Stimulated activated CD4-positive, alpha-beta T cell treated with anti-CD3 and anti-CD28 coated beads, Interleukin-1b, Interleukin-23, amount 100 ng/mL, for 1 hour (primary cell): ENCODE data around the gene IGSF21.

Source experiments
- DNase-seq, 2 donors: peaks; one replicate each; pipeline ENCODE4 v3.0.0-alpha.2; 2020; ENCODE audit warnings: low read depth in 2 of 2

Gene IGSF21

DNA sequence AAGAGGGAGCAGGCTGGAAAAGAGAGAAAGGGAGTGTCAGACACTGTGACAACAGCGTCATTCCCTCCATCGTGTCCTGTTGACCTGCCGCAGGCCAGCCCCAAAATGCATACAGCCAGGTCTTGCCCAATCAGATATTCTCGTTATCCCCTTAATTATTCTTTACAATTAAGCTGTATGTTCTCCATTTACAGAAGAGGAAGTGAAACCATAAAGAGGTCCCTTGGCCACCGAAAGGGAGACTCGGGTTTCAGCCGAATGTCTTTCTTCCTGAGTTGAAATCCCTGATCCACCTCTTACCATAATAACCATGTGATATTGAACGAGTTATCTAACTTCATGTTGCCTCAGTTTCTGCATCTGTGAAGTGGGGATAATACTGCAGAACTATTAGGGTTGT lies 70.5 kb downstream of the IGSF21 start:
- DNase-seq, result no peak

DNA sequence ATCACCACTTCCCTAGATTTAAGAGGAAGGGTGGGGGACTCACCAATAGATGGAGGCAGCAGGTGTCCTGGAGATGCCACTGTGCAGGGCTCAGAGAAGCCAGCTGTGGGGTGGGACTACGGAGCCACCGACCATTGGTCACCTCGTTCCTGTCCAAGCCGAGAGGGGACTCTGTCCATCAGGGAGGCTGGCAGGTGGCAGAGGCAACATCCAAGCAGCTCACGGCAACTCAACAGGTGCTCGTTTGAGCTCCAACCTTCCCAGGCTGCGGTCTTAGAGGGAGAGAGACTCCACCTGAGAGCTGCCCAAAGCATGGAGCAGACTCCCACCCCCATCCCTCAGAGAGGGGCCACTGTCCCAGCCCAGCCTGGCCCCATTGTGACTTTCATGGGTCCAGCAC lies 71.4 kb downstream of the IGSF21 start:
- no peak for DNase-seq

DNA sequence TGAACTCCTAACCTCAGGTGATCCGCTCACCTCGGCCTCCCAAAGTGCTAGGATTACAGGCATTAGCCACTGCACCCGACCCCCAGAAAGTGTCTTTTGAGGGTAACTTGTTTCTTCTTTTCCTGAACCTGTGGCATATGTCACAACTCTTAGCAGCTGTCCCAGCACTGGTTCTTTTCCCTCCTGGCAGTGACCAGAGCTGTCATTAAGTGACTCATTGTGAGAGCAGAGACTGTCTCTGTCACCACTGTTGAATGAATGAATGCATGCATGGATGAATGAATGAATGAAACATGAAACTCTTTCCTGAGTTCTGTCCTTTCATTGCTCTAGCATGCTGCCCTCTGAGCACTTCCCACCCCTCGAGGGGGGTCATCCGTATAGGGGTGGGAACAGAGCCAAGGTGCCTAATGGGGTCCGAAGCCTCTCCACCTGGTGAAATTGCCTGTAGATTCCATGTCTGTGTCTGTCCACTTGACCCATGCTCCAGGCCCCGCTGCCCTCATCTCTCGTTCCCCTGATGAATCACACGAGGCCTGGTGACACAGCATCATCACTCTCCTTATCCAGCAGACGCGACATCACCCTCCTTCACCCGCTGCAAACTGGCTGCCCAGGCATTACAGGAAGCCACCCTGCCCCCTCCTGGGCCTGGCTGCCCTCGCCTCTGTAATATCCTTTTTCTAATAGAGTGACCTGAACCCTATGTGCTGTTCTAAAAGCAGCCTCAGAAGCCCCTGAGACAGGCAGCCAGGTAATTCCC lies 75.0 kb downstream of the IGSF21 start:
- DNase-seq, result no peak

DNA sequence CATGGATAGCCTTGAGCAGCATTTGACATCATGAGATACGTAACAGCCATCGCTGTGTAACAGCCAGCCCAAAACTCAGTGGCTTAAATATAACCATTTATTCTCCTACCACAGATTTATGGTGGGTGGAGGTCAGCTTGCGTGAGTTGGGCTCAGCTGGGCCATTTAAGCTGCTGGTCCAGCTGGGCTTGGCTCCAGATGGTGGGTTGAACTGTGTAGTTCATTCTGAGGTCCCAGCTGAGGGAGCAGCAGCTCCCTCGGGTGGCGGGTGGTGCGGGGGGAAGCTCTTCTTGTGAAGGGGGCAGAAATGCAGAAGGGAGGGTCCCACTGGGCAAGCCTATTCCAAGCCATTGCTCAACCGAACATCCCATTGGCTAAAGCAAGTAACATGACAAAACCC lies 75.9 kb downstream of the IGSF21 start:
- no peak for DNase-seq

DNA sequence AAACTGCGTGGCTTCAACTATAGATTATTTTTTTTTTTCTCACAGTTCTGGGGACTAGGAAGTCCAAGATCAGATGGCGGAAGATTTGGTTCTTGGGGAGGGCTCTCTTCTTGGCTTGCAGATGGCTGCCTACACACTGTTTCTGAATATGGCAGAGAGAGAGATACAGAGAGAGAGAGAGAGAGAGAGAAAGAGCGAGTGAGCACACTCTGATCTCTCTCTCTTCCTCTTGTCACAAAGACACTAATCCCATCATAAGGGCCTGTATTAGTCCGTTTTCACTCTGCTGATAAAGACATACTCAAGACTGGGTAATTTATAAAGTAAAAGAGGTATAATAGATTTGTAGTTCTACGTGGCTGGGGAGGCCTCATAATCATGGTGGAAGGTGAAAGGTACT lies 79.5 kb downstream of the IGSF21 start:
- DNase-seq, result no peak

DNA sequence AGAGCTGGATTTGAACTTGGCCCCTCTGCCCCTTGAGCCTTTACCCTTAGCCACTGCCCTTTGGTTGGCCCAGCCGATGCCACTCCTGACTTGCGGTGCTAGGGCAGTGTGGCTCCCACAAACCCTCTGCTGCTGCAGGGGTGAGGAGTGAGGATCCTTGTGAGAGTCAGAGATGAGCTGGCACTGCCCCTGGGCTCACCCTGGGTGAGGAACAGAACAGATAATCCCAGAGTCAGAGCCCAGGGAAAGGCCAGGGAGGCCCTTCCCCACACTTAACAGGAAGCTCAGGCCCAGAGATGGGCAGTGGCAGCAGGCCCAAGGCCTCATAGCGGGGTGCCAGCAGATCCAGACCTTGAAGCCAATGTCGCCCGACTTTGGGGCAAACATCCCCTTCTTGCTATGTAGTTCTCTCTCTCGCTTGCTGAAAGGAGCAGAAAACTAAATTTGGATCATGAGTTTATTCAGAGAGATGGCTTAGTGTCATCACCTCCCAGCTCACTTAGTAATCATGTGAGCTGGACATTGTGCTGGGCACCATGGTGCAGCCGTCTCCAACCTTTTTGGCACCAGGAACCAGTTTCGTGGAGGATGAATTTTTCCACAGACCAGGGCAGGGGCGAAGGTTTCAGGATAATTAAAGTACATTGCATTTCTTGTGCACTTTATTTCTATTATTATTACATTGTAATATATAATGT lies 81.4 kb downstream of the IGSF21 start:
- DNase-seq, result no peak

DNA sequence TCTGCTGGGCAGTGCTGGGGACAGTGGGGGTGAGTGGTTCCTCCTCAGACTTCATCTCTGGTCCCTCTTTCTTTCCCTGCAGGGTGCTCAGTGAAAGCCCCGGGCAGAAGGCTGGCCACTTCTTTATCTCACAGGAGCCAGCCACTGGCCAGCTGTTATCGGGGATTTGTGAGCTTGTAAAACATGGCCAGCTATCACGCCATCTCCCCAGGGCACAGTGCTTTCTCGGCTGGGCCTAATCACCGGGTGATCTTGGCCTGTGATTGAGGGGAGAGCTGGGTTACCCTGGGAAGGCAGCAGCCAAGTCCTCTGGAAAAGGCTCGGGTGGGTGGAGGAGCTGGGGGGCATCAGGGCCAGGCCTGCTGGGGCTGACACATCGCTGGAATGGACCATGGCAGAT lies 83.0 kb downstream of the IGSF21 start:
- no peak for DNase-seq

DNA sequence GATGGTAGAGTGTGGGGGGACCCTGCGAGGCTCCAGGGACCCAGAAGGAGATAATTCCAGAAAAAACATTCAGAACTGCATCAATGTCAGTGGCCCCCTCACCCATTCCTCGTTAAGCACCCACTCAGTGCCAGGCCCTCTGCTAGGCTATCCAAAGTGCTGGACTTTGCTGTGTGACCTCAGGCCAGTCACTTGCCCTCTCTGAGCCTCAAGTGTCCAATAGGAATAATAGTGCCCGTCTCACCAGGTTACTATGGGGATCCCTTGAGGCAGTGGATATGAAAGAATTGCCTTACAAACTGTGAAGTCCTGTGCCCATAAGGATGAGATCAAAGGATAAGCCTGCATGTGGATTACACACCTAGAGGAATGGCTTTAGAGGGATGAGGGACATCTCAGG lies 83.4 kb downstream of the IGSF21 start:
- no peak for DNase-seq

DNA sequence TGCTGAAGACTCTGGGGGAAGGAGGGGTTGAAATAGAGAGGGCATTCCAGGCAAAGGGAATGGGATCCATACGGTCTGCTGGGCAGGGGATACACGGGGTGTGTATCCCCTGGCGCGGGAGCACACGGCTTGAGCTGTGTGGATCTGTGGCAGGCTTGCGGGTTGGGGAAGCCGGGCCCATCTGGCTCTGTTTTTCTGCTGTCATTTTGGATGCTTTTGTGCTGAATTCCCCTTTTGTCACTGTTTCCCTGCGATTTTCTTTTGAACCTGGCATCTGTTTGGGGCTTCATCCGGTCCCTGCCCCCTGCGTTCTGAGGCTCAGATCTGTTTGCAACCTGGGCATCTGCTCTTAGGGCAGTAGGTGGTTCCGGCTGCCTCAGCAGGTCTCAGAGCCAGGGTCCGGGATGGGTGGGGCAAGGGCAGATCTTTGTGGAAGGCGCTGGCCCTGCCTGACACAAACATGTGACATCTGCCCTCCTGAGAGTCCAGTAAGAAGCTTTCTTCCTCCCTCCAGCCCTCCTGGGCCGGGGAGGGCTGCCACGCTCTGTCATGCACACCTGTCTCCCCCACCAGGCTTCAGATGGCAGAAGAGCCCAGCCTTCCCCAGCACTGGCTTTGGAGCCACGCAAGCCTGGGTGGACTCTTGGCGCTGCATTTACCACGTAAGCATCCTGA lies 84.0 kb downstream of the IGSF21 start:
- no peak for DNase-seq

DNA sequence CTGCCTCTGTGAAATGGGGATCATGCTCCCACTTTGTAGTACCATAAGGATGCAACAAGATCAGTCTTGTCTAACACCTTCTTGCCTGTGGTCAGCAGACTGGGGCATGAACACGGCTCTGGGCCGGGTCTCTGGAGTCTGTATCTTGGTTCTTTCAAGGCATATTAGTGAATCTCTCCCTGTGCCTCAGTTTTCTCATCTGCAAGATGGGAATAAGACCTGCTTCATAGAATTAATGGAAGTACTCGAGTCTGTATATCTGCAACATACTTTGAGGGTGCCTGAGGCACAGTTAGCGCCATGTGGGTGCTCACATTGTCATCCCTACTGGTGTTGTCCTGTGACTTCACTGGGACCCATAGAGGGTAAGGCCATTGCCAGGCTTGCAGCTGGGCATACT lies 84.6 kb downstream of the IGSF21 start:
- no peak for DNase-seq

DNA sequence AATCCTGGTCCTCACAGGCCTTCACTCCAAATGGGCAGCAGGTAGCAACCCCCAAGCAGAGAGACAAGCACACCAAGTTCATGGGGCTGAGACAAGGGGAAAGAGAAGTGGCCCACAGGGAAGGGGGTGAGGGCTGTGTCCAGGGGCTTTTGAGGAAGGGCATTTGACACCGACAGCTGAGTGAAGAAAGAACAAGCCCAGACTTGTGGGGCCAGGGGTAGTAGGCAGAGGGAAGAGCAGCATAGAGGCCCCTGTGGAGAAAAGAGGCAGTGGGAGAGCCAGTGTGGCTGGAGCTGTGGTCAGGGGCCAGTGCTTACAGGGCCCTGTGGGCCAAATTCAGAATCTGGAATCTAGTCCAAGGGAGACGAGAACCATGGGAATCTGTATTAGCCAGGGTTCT lies 85.4 kb downstream of the IGSF21 start:
- DNase-seq, result no peak

DNA sequence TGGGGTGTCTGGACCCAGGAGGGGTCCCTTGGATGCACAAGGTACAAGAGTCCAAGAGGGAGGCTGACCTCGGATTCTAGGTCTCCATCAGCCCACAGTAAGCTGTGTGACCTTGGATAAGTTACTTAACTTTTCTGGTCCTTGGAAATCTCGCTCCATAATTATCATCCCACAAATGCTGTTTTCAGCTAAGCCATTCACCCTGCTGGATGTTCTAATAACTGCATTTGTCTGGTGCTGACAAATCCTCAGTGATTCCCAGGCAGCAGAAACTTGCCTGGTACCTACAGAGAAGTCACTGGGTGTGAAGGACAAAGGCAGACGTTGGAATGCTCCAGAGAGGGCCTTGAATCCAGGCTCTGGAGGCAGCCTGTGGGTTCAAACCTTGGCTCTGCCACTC lies 89.7 kb downstream of the IGSF21 start:
- no peak for DNase-seq

DNA sequence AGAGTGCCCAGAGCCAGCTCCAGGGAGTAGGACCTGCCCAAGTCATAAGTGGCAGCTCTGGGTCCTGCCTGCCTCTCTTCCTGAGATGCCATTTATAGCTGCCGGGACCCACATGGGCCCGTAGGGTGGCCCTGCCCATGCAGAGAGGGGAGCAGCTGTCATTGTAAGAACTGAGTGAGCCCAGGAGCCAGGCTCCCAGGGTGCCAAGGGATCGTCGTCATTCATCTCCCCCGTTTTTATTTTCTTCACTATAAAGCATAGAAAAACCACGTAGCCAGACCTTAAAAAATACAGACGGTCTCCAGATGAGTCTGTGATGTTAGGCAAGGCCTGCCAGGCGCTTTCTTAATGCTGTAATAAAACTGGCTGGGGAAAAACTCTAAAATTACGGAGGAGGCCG lies 90.7 kb downstream of the IGSF21 start:
- DNase-seq, result no peak

DNA sequence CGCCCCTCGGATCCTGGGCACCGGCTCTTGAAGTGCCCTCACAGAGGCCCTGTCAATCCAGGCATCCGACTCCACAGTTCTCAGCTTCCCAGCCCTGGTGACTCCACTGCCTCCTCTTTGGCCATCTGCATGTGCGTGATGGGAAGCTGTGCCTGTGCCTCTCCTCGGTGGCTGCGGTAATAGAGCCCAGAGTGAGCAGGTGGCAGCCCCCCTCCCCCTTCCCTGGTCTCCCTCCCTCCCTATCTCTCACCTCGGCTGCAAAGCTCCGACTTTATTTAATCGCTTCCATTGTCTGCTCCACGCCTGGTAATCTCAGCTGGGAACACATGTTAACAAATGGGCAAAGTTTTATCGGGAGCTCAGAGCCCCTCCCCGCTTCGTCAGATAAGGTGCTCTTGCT lies 91.9 kb downstream of the IGSF21 start:
- DNase-seq, result no peak

DNA sequence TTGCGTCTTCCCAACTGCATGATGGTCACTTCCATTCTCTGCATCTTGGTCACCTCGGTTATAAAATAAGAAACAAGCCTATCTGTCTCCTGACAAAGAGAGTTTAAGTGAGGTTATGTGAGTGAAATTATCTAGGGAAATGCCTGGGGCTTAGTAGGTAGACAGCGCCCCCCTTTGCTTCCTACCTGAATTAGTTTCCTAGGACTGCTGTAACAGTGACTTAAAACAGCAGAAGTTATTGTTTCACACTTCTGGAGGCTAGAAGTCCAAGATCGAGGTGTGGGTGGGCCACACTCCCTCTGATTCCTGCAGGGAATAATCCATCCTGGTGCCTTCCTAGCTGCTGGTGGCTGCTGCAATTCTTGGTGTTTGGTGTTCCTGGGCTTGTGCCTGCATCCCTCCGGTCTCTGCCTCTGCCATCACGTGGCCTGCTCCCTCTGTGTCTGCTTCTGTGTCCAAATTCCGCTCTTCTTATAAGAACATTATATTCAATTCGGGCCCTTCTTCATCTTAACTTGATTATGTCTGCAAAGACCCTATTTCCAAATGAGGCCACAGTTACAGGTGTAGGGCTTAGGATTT lies 92.6 kb downstream of the IGSF21 start:
- DNase-seq, result no peak

DNA sequence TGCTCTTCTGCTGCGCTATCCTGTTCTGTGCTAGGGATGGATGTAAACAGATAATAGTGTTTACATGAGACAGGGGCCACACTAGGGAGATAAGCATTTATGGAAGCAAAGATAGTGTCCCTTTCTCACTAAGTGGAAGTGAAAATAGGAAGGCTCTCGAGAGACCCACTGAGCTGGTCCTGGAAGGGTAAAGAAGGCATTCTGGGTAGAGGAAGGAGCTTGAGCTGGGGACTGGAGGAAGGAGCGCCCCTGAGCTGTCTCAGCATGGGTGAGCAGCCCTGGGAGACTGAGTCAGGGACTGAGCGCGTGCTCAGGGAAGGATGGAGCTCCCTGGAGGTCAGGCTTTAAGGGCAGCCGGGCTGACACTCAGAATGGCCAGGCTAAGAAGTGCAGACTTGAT lies 93.3 kb downstream of the IGSF21 start:
- no peak for DNase-seq

DNA sequence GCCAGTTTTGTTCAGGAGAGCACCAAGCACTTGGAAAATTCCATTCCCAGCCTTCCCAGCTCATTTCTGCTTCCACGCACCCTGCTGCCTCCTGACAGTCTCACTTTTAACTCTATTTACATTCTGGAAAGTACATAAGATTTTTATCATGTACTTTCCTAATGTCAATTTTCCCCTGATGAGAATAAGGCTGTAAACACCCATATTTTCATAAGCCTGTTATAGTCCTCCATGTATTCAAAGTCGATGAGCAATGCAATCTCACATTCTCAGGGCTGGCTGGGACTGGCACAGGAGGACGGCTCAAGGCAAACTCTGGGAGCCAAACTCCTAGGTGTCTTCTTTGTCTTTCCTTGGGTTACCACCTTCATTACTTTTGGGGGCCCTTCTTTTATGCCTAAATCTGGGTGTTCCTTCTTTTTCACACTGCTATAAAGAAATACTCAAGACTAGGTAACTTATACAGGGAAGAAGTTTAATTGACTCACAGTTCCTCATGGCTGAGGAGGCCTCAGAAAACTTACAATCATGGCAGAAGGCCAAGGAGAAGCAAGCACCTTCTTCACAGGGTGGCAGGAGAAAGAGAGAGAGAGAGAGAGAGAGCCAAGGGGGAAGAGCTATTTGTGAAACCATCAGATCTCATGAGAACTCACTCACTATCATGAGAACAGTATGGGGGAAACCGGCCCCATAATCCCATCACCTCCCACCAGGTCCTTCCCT lies 94.6 kb downstream of the IGSF21 start:
- no peak for DNase-seq

DNA sequence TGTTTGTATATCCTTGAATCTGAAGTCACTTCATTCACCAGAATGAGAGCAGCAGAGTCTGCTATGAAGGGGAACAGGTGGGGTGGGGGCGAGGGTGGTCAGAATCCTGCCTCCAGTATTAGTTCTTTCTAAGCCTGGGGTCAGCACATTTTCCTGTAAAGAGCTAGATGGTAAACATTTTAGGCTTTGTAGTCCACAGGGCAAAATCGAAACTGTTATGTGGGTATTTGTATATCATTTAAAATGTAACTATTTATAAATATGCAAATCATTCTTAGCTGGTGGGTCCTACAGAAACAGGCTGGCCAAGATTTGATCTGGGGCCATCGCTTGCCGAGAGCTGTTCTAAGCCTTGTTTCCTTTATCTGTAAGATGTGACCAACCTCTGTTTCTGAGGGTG lies 96.0 kb downstream of the IGSF21 start:
- no peak for DNase-seq

DNA sequence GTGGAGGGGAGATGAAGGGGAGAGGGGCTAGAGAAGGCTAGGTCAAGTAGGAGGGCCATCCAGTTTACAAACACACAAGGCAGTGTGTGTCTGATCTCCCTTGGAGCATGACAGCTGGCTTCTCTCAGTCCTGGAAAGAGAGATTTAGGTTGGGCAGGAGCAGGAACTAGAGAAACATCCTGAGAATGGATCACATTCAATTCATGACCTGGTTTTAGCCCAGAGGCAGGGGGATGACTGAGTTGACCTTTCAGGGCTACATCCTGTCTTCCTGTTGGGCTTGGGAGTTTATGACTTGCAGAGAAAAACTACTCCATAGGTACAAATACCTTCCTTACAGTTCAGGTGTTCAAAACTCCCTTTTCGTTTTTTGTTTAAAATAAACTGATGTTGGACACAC lies 97.0 kb downstream of the IGSF21 start:
- DNase-seq, result no peak

DNA sequence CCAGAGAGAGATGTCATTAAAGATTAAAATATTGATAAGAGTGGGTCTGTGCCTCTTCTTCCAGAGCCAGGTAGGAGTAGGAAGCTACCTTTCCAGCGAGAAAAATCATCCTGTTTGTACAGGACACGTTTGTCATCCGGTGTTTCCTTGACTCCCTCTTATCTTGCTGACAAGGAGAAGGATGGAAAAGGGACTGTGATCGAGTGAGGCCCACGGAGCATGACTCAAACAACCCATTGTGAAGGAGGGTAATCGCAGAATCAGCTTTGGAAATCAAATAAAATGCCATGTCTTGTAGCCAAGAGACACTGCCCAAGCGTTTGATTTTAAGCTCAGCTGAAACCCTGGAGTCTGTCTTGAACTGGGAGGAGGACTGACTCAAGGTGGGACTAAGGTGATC lies 97.7 kb downstream of the IGSF21 start:
- DNase-seq, result no peak

DNA sequence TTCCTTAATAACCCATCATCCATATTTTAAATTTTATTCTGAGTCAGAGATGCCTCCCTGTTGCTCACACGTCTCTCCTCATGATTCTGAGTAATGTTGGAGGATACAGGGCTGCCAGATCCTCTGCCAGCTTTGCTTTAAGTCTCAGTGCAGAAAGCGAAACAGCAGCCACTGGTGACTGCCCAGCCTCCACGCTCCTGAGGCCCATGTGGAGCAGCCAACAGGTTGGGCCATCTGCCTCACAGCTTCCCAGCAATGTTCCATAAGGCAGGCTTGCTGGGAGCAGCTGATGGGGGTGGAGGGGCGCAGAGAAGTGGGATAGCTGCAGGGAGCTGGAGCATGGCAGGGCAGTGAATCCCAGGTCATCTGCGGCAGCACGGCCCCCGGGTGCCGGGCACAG lies 104.2 kb downstream of the IGSF21 start:
- no peak for DNase-seq

DNA sequence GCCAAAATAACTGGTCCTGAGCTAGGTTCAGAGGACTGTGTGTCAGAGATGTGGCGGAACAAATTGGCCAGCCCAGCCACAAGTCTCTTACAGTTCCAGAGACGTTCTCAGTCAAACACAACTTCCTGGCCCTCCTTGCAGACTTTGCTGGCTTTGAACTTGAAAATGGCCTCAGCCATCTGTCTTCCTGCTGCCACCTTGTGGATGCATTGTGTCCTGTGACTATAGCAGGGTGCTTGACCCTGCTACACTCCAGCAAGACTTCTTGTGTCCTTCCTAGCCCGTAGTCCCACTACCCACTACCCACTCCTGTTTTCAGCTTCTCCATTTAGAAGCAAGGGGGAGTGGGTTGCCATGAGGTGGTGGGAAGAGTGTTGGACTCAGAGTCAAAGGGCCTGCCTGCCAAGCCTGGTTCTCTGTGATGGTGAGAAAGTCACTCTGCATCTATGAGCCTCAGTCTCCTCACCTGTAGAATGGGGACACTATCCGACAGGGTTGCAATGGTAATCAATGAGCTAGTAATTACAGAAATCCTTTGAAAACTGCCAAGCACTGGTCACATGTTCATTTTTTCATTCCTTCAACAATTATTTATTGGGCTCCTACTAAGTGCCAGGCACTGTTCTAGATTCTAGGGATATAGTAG lies 109.9 kb downstream of the IGSF21 start:
- no peak for DNase-seq
